ENCODE data around the gene FRMD4B. TPM values are rescaled to one million over a fixed set of nuclear protein-coding genes. Genes with fewer than 3 reads are reported as not detected.
"Not testable (repeated sequence)": the region's sequence is repeated elsewhere in the genome, so short reads cannot be mapped to it uniquely, and the experiment has no call there.

The FRMD4B gene
- total RNA-seq, 4 donors from 2014 or later = 15.5 to 36.7 (median 26.0) TPM

DNA sequence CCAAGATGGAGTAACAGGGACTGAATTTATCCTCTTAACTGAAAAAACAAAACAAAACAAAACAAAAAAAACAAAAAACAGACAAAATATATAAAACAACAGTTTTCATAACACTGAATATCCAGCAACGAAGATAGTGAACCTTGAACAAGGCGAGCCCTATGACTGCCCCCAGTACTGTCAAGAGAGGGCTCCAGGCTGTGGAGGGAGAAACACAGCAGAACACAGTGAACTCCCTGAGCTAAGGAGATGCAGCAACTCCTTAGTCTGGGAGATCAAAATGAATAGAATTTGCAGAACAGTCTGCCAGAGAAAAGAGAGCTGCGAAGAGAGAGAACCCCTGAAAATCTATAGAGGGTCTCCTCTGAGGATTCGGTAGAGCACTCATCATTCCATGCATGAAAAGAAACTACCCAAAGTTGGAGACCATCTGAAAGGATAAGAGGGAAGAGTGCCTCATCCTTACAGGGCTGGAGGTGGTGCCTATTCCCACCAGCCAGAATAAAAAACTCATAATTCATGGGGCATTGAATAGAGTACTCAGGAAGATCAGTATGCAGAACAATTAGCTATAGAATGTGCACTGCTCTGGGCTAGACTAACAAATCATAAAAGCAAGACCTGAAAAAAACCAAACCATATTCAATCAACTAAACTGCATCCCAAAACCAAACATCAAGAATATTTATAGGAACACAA is 101.8 kb downstream of the FRMD4B start:
- in situ Hi-C loops (cut with MboI; ENCODE audit: low pct_ligation_motif_present in 1 of 4, low pct_unique_long_range_greater_than_20kb in 1 of 4, low sequenced_read_pairs in 3 of 4) (no loop called here), intact Hi-C loops (cut with DNase I; ENCODE audit: low total_unique reads) (no loop called here)
- no peak for TF ChIP-seq POLR2AphosphoS5 (IDR thresholded peaks at IDR 0.05)
- TF ChIP-seq POLR2A (IDR thresholded peaks at IDR 0.05) = no peak
- TF ChIP-seq EP300 (IDR thresholded peaks at IDR 0.05; ENCODE audit: low read depth) = no peak
- Histone ChIP-seq H3K27ac (no peak overlapping the region), H3K36me3 (no peaks in the 10 kb centered on the region), H3K9me3 (no peaks in the 10 kb centered on the region), H3K4me1 (no peaks in the 10 kb centered on the region), H3K4me3 (no peak overlapping the region), H3K27me3 (no peaks in the 10 kb centered on the region)
- no peak for DNase-seq
- 95 to 96% methylated on average over 4 of the region's 4 CpGs for WGBS, 2 donors (ENCODE audit: low coverage in 1 of 2)

DNA sequence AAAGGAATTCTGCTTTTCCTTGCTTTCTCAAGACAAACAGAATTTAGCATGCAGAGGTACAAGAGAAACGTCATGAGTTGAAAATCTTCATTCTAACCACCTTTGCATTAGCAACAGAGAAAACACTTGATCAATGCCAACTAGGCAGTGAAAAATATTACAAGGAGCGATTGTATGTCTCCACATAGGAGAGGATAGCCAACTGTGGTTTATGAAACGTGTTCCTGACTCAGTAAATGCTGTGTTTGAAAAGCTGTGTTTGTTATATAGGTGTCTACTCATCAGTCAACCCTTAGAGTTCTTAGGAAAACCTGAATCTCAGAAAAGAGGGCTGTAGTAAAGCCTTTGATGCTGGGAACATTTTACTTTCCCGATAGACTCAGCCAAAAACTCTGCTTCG is 102.4 kb downstream of the FRMD4B start:
- H3K27me3 ChIP-seq = no peaks in the 10 kb centered on the region
- 71 to 82% methylated on average over 3 to 5 of the region's 5 CpGs for WGBS, 2 donors (ENCODE audit: low coverage in 1 of 2)
- intact Hi-C loops (cut with DNase I; ENCODE audit: low total_unique reads) = no loop called here

DNA sequence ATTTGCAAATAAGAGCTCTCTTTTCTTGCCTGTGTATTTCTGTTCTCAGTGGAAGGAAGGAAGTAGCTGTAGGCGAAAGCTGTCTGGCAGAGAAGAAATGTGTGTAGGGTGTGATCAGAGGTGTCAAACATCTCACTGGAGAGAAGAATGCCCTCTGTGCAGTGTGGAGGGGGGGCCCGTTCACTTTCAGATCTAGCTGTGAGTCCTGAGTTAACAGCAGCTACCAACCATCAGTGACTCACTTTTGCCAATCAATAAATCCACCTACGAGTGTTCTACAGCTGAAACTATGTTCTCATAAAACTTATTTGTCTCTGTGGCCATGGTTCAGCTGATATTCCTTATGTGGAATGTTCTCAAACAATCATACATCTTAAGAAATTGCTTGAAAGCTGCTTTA is 103.7 kb downstream of the FRMD4B start:
- Histone ChIP-seq H3K27me3 (no peaks in the 10 kb centered on the region), H3K36me3 (no peaks in the 10 kb centered on the region), H3K4me3 (no peak overlapping the region), H3K4me1 (no peaks in the 10 kb centered on the region), H3K9me3 (no peaks in the 10 kb centered on the region), H3K27ac (no peak overlapping the region)
- intact Hi-C loops (cut with DNase I; ENCODE audit: low total_unique reads) = no loop called here
- 33 to 38% methylated on average over 2 to 3 of the region's 3 CpGs for WGBS, 2 donors (ENCODE audit: low coverage in 1 of 2)
- TF ChIP-seq POLR2A (IDR thresholded peaks at IDR 0.05) = no peak
- no peak for TF ChIP-seq EP300 (IDR thresholded peaks at IDR 0.05; ENCODE audit: low read depth)
- TF ChIP-seq POLR2AphosphoS5 (IDR thresholded peaks at IDR 0.05) = no peak
- TF ChIP-seq, protein P1, sequence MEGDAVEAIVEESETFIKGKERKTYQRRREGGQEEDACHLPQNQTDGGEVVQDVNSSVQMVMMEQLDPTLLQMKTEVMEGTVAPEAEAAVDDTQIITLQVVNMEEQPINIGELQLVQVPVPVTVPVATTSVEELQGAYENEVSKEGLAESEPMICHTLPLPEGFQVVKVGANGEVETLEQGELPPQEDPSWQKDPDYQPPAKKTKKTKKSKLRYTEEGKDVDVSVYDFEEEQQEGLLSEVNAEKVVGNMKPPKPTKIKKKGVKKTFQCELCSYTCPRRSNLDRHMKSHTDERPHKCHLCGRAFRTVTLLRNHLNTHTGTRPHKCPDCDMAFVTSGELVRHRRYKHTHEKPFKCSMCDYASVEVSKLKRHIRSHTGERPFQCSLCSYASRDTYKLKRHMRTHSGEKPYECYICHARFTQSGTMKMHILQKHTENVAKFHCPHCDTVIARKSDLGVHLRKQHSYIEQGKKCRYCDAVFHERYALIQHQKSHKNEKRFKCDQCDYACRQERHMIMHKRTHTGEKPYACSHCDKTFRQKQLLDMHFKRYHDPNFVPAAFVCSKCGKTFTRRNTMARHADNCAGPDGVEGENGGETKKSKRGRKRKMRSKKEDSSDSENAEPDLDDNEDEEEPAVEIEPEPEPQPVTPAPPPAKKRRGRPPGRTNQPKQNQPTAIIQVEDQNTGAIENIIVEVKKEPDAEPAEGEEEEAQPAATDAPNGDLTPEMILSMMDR (IDR thresholded peaks at IDR 0.05) = no peak
- in situ Hi-C loops (cut with MboI; ENCODE audit: low pct_ligation_motif_present in 1 of 4, low pct_unique_long_range_greater_than_20kb in 1 of 4, low sequenced_read_pairs in 3 of 4) = no loop called here
- no peak for DNase-seq

More for the DNA sequence above, 102.4 kb downstream of the FRMD4B start:
- no peak for DNase-seq
- no peaks in the 10 kb centered on the region for H3K9me3 ChIP-seq
- TF ChIP-seq EP300 (IDR thresholded peaks at IDR 0.05; ENCODE audit: low read depth) (no peak), POLR2AphosphoS5 (IDR thresholded peaks at IDR 0.05) (no peak), POLR2A (IDR thresholded peaks at IDR 0.05) (no peak)
- TF ChIP-seq, protein P1 (IDR thresholded peaks at IDR 0.05) = no peak
- H3K4me3 ChIP-seq = no peak overlapping the region
- no peaks in the 10 kb centered on the region for H3K36me3 ChIP-seq
- H3K27ac ChIP-seq = no peak overlapping the region
- in situ Hi-C loops (cut with MboI; ENCODE audit: low pct_ligation_motif_present in 1 of 4, low pct_unique_long_range_greater_than_20kb in 1 of 4, low sequenced_read_pairs in 3 of 4) = no loop called here
- H3K4me1 ChIP-seq = no peaks in the 10 kb centered on the region

DNA sequence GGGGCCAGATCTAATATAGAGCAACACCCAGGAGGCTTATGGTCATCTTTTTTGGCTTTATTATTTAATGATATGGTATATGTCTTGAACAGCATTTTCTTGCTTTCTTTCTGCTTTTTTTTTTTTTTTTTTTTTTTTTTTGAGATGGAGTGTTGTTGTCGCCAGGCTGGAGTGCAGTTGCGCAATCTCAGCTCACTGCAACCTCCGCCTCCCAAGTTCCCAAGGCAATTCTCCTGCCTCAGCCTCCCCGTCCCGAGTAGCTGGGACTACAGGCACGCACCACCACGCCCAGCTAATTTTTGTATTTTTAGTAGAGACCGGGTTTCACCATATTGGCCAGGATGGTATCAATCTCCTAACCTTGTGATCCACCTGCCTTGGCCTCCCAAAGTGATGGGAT is 108.5 kb downstream of the FRMD4B start:
- in situ Hi-C loops (cut with MboI; ENCODE audit: low pct_ligation_motif_present in 1 of 4, low pct_unique_long_range_greater_than_20kb in 1 of 4, low sequenced_read_pairs in 3 of 4); H3K9me3 ChIP-seq: not testable (repeated sequence)

DNA sequence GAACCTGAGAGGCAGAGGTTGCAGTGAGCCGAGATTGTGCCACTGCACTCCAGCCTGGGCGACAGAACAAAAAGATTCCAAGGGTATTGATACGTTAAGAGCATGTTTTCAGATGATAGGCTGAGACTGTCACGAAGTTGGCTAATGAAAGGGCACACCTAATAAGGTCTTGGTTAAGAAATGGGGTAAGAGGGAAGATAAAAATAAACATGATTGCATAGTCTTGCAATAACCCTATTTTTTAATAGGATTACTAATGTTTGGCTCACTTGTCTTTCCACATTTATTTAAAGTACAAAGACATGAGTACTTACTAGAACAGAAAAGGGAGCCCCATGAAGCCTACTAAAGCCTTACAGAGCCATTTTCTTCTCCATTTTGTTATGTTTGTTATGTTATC is 109.0 kb downstream of the FRMD4B start:
- Histone ChIP-seq H3K27ac (no peak overlapping the region), H3K9me3 (no peaks in the 10 kb centered on the region), H3K4me1 (no peaks in the 10 kb centered on the region), H3K27me3 (no peaks in the 10 kb centered on the region), H3K36me3 (no peaks in the 10 kb centered on the region), H3K4me3 (no peak overlapping the region)
- WGBS, 2 donors (ENCODE audit: low coverage in 1 of 2) = 82 to 88% methylated on average over 2 to 4 of the region's 4 CpGs
- DNase-seq = no peak
- in situ Hi-C loops (cut with MboI; ENCODE audit: low pct_ligation_motif_present in 1 of 4, low pct_unique_long_range_greater_than_20kb in 1 of 4, low sequenced_read_pairs in 3 of 4) = no loop called here
- TF ChIP-seq POLR2A (IDR thresholded peaks at IDR 0.05) (no peak), POLR2AphosphoS5 (IDR thresholded peaks at IDR 0.05) (no peak), EP300 (IDR thresholded peaks at IDR 0.05; ENCODE audit: low read depth) (no peak)
- TF ChIP-seq, protein P1 (IDR thresholded peaks at IDR 0.05) = no peak
- intact Hi-C loops (cut with DNase I; ENCODE audit: low total_unique reads) = no loop called here

More for the DNA sequence above, 108.5 kb downstream of the FRMD4B start:
- 89 to 93% methylated on average over 8 of the region's 8 CpGs for WGBS, 2 donors (ENCODE audit: low coverage in 1 of 2)
- DNase-seq; H3K36me3 ChIP-seq; H3K4me1 ChIP-seq; H3K27me3 ChIP-seq; H3K4me3 ChIP-seq; intact Hi-C loops (cut with DNase I; ENCODE audit: low total_unique reads); H3K27ac ChIP-seq: not testable (repeated sequence)

DNA sequence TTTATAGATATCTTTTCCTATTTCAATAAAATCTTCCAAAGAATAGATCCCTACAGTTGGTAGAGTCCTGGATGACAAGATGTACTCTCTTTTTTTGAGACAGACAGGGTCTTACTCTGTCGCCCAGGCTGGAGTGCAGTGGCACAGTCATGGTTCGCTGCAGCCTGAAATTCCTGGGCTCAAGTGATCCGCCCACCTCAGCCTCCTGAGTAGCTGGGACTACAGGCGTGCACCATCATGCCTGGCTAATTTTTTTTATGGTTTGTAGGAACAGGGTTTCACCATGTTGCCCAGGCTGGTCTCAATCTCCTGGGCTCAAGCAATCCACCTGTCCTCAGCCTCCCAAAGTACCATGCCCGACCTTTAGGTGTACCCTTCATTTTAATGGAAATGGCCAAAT is 109.7 kb downstream of the FRMD4B start:
- H3K4me3 ChIP-seq; DNase-seq; in situ Hi-C loops (cut with MboI; ENCODE audit: low pct_ligation_motif_present in 1 of 4, low pct_unique_long_range_greater_than_20kb in 1 of 4, low sequenced_read_pairs in 3 of 4); H3K27ac ChIP-seq; H3K36me3 ChIP-seq; H3K9me3 ChIP-seq; H3K4me1 ChIP-seq; H3K27me3 ChIP-seq; intact Hi-C loops (cut with DNase I; ENCODE audit: low total_unique reads): not testable (repeated sequence)
- WGBS, 2 donors (ENCODE audit: low coverage in 1 of 2) = 76 to 88% methylated on average over 2 to 5 of the region's 5 CpGs

Data from transverse colon (tissue), 4 donors.